ENCODE data around the gene ABCD1. TPM values are rescaled to one million over a fixed set of nuclear protein-coding genes. Genes with fewer than 3 reads are reported as not detected.
"Not testable (repeated sequence)": the region's sequence is repeated elsewhere in the genome, so short reads cannot be mapped to it uniquely, and the experiment has no call there.

The ABCD1 gene
- polyA plus RNA-seq, 1 donor: 13.4 TPM

DNA sequence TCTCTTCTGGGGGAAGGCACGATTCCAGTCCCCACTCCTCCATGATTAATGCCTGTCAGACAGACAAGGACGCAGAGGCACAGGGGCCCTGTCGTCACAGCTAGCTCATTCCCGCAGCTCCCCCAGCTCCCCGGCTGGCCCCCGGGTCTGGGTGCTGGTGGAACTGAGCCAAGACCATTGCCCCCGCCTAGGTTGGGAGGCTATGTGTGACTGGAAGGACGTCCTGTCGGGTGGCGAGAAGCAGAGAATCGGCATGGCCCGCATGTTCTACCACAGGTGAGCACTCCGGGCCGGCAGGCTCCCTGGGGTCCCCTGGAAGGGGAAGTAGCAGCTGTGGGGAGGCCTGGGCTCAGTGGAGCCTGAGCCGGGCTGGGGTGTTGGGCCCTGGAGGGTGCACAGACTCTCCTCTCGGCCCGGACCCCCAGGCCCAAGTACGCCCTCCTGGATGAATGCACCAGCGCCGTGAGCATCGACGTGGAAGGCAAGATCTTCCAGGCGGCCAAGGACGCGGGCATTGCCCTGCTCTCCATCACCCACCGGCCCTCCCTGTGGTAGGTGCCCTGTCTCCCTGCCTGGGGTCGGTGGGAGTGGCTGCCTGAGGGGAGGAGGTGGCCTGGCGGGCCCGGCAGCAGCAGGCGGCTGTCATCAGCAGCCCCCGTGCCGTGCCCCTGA is 18.3 kb downstream of the ABCD1 start:
- not testable (repeated sequence) for H3K36me3 ChIP-seq (ENCODE audit: control insufficient read depth, insufficient read depth, low read length); H3K4me3 ChIP-seq (ENCODE audit: low read length); DNase-seq; H3K27me3 ChIP-seq (ENCODE audit: control insufficient read depth, insufficient read depth, low read length); H3K9me3 ChIP-seq (ENCODE audit: control insufficient read depth, low read depth, low read length)
- peaks cover 28% of the 10 kb centered on the region for H3K4me1 ChIP-seq (ENCODE audit: control insufficient read depth, insufficient read depth, low read length)
- WGBS (ENCODE audit: insufficient coverage, low lambda C conversion rate): no CpG with 5 or more reads among the region's 32 CpGs
- H3K27ac ChIP-seq (ENCODE audit: low read length): peak overlapping the region; percentile 67

- not testable (repeated sequence) for H3K27me3 ChIP-seq (ENCODE audit: control insufficient read depth, insufficient read depth, low read length); H3K36me3 ChIP-seq (ENCODE audit: control insufficient read depth, insufficient read depth, low read length); H3K9me3 ChIP-seq (ENCODE audit: control insufficient read depth, low read depth, low read length)
- no CpG with 5 or more reads among the region's 35 CpGs for WGBS (ENCODE audit: insufficient coverage, low lambda C conversion rate)
- Histone ChIP-seq H3K4me1 (ENCODE audit: control insufficient read depth, insufficient read depth, low read length) (peaks cover 28% of the 10 kb centered on the region), H3K27ac (ENCODE audit: low read length) (peak overlapping the region; percentile 89), H3K4me3 (ENCODE audit: low read length) (peak overlapping the region; percentile 39)
- DNase-seq: peak; percentile 83 to 90
Measured at GRCh38 chrX:153743468-153744209, 19.0 kb downstream of the ABCD1 start.

- Histone ChIP-seq H3K36me3 (ENCODE audit: control insufficient read depth, insufficient read depth, low read length) (peaks cover 3% of the 10 kb centered on the region), H3K4me3 (ENCODE audit: low read length) (peak overlapping the region; percentile 39), H3K27ac (ENCODE audit: low read length) (peak overlapping the region; percentile 89), H3K27me3 (ENCODE audit: control insufficient read depth, insufficient read depth, low read length) (no peaks in the 10 kb centered on the region), H3K4me1 (ENCODE audit: control insufficient read depth, insufficient read depth, low read length) (peaks cover 28% of the 10 kb centered on the region), H3K9me3 (ENCODE audit: control insufficient read depth, low read depth, low read length) (no peaks in the 10 kb centered on the region)
- no CpG with 5 or more reads among the region's 38 CpGs for WGBS (ENCODE audit: insufficient coverage, low lambda C conversion rate)
- DNase-seq: no peak
Measured at GRCh38 chrX:153744210-153745066, 19.8 kb downstream of the ABCD1 start.

DNA sequence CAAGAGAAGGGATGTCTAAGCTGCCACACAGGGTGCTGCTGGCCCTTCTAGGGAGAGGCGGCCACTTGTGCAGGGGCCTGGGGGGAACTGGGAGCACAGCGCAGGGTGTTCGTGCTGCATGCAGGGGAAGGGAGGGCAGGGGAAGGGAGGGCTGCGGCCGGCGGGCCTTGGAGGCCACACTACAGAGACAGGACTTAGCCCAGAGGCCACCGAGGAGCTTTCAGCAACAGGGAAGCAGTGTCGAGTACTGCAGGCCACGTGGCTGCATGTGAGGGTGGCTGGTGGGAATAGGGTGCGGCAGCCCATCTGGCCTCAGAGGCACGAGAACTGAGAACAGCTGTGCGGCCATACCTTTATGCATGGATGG is 20.4 kb downstream of the ABCD1 start:
- not testable (repeated sequence) for H3K27me3 ChIP-seq (ENCODE audit: control insufficient read depth, insufficient read depth, low read length); H3K9me3 ChIP-seq (ENCODE audit: control insufficient read depth, low read depth, low read length); H3K4me3 ChIP-seq (ENCODE audit: low read length); H3K36me3 ChIP-seq (ENCODE audit: control insufficient read depth, insufficient read depth, low read length); DNase-seq; H3K27ac ChIP-seq (ENCODE audit: low read length)
- WGBS (ENCODE audit: insufficient coverage, low lambda C conversion rate): no CpG with 5 or more reads among the region's 12 CpGs
- peaks cover 25% of the 10 kb centered on the region for H3K4me1 ChIP-seq (ENCODE audit: control insufficient read depth, insufficient read depth, low read length)

DNA sequence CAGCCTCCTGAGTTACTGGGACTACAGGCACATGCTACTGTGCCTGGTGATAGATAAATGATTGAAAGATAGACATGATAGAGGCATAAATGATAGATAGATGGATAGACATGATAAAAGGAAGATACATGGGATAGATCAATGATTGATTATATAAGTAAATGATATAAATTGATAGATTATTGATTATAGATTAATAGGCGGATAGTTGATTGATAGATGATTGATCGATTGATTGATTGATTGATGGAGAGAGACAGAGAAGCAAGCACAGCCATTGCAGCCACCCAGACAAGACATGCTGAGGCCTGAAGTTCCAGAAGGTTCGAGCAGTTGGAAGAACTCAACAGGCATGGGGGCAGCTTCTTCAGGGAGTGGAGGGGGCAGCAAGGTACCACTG is 21.7 kb downstream of the ABCD1 start:
- no peak overlapping the region for H3K4me3 ChIP-seq (ENCODE audit: low read length)
- no peak for DNase-seq
- no CpG with 5 or more reads among the region's 3 CpGs for WGBS (ENCODE audit: insufficient coverage, low lambda C conversion rate)

DNA sequence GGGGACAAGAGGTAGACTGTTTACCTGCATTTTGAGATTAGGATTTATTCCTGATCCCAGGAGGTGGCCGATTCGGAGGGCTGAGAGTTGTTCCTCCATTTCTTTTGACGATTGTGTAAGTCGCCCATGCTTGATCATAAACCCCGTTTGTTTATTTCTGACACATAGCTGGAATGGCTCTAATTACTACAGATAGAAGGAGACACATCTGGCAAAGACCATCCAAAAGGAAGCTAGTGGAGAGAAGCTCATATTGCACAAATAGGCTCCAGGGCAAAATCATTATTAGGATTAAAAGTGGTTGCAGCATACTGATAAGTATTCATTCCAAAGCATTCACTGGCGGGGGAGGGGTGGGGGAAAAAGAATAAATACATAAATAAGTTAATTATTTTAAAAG is 22.3 kb downstream of the ABCD1 start:
- H3K27ac ChIP-seq (ENCODE audit: low read length); H3K36me3 ChIP-seq (ENCODE audit: control insufficient read depth, insufficient read depth, low read length); DNase-seq; H3K9me3 ChIP-seq (ENCODE audit: control insufficient read depth, low read depth, low read length); H3K4me3 ChIP-seq (ENCODE audit: low read length); H3K27me3 ChIP-seq (ENCODE audit: control insufficient read depth, insufficient read depth, low read length): not testable (repeated sequence)
- WGBS (ENCODE audit: insufficient coverage, low lambda C conversion rate): no CpG with 5 or more reads among the region's 6 CpGs
- H3K4me1 ChIP-seq (ENCODE audit: control insufficient read depth, insufficient read depth, low read length): peaks cover 13% of the 10 kb centered on the region

More for the DNA sequence above, 21.7 kb downstream of the ABCD1 start:
- Histone ChIP-seq H3K27me3 (ENCODE audit: control insufficient read depth, insufficient read depth, low read length) (no peaks in the 10 kb centered on the region), H3K9me3 (ENCODE audit: control insufficient read depth, low read depth, low read length) (no peaks in the 10 kb centered on the region), H3K27ac (ENCODE audit: low read length) (no peak overlapping the region), H3K4me1 (ENCODE audit: control insufficient read depth, insufficient read depth, low read length) (peaks cover 13% of the 10 kb centered on the region), H3K36me3 (ENCODE audit: control insufficient read depth, insufficient read depth, low read length) (no peaks in the 10 kb centered on the region)

GRCh38 chrX:153749017-153749416 is 24.4 kb downstream of the ABCD1 start:
- H3K27me3 ChIP-seq (ENCODE audit: control insufficient read depth, insufficient read depth, low read length); H3K9me3 ChIP-seq (ENCODE audit: control insufficient read depth, low read depth, low read length); DNase-seq; H3K36me3 ChIP-seq (ENCODE audit: control insufficient read depth, insufficient read depth, low read length); H3K27ac ChIP-seq (ENCODE audit: low read length); H3K4me1 ChIP-seq (ENCODE audit: control insufficient read depth, insufficient read depth, low read length); H3K4me3 ChIP-seq (ENCODE audit: low read length): not testable (repeated sequence)
- no CpG with 5 or more reads among the region's 7 CpGs for WGBS (ENCODE audit: insufficient coverage, low lambda C conversion rate)

GRCh38 chrX:153750127-153750774 is 25.6 kb downstream of the ABCD1 start:
- H3K4me1 ChIP-seq (ENCODE audit: control insufficient read depth, insufficient read depth, low read length): no peaks in the 10 kb centered on the region
- H3K9me3 ChIP-seq (ENCODE audit: control insufficient read depth, low read depth, low read length): no peaks in the 10 kb centered on the region
- H3K4me3 ChIP-seq (ENCODE audit: low read length): no peak overlapping the region
- no peaks in the 10 kb centered on the region for H3K36me3 ChIP-seq (ENCODE audit: control insufficient read depth, insufficient read depth, low read length)
- H3K27me3 ChIP-seq (ENCODE audit: control insufficient read depth, insufficient read depth, low read length): no peaks in the 10 kb centered on the region
- H3K27ac ChIP-seq (ENCODE audit: low read length): no peak overlapping the region
- no peak for DNase-seq
- WGBS (ENCODE audit: insufficient coverage, low lambda C conversion rate): no CpG with 5 or more reads among the region's 12 CpGs

DNA sequence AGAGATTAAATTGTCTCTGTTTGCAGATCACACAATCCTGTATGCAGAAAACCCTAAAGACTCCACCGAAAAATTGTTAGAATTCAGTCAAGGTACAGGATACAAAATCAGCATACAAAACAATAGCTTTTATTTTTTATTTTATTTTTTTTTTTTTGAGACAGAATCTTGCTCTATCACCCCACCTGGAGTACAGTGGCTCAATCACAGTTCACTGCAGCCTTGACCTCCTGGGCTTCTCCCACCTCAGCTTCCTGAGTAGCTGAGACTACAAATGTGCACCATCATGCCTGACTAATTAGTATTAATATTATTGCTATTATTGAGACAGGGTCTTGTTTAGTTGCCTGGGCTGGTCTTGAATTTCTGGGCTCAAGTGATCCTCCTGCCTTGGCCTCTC is 30.5 kb downstream of the ABCD1 start:
- Histone ChIP-seq H3K27ac (ENCODE audit: low read length) (no peak overlapping the region), H3K9me3 (ENCODE audit: control insufficient read depth, low read depth, low read length) (no peaks in the 10 kb centered on the region), H3K4me1 (ENCODE audit: control insufficient read depth, insufficient read depth, low read length) (no peaks in the 10 kb centered on the region), H3K36me3 (ENCODE audit: control insufficient read depth, insufficient read depth, low read length) (no peaks in the 10 kb centered on the region), H3K27me3 (ENCODE audit: control insufficient read depth, insufficient read depth, low read length) (no peaks in the 10 kb centered on the region), H3K4me3 (ENCODE audit: low read length) (no peak overlapping the region)
- no CpG with 5 or more reads among the region's 1 CpG for WGBS (ENCODE audit: insufficient coverage, low lambda C conversion rate)
- no peak for DNase-seq

GRCh38 chrX:153761863-153762262 is 37.2 kb downstream of the ABCD1 start:
- H3K27me3 ChIP-seq (ENCODE audit: control insufficient read depth, insufficient read depth, low read length): no peaks in the 10 kb centered on the region
- WGBS (ENCODE audit: insufficient coverage, low lambda C conversion rate): no CpG with 5 or more reads among the region's 15 CpGs
- no peaks in the 10 kb centered on the region for H3K36me3 ChIP-seq (ENCODE audit: control insufficient read depth, insufficient read depth, low read length)
- H3K4me1 ChIP-seq (ENCODE audit: control insufficient read depth, insufficient read depth, low read length): peaks cover 5% of the 10 kb centered on the region
- H3K27ac ChIP-seq (ENCODE audit: low read length): no peak overlapping the region
- H3K4me3 ChIP-seq (ENCODE audit: low read length): no peak overlapping the region
- no peak for DNase-seq
- no peaks in the 10 kb centered on the region for H3K9me3 ChIP-seq (ENCODE audit: control insufficient read depth, low read depth, low read length)

All from large intestine (tissue), 3 donors.